ENCODE data around the gene ANXA11.

The ANXA11 gene

GRCh38 chr10:80144696-80145131 is 60.6 kb downstream of the ANXA11 start:
- Histone ChIP-seq H3K4me3 (ENCODE audit: low read length in 2 of 2) (no peak overlapping the region), H3K27ac (replicated peaks; ENCODE audit: low read length) (no peak overlapping the region), H4K8ac (ENCODE audit: low read depth, low read length) (no peak overlapping the region), H3K27me3 (ENCODE audit: control insufficient read depth in 3 of 3, insufficient read depth in 3 of 3, low read depth in 1 of 3, low read length in 3 of 3) (no peaks in the 10 kb centered on the region), H3K36me3 (replicated peaks in 1 of 2; ENCODE audit: control insufficient read depth in 2 of 2, insufficient read depth in 2 of 2, low read length in 2 of 2) (no peaks in the 10 kb centered on the region), H2BK5ac (ENCODE audit: low read length) (no peak overlapping the region), H2BK120ac (ENCODE audit: low read depth, low read length) (no peak overlapping the region), H3K4me1 (ENCODE audit: control insufficient read depth in 2 of 2, insufficient read depth in 1 of 2, low read depth in 1 of 2, low read length in 2 of 2) (peaks cover 0 to 7% of the 10 kb centered on the region in 2 donors), H2AK5ac (ENCODE audit: low read depth, low read length) (peak overlapping the region; percentile 84), H3K79me1 (ENCODE audit: low read depth, low read length) (no peaks in the 10 kb centered on the region), H2AFZ (ENCODE audit: low read length) (no peak overlapping the region), H3K9ac (ENCODE audit: low read depth, low read length, poor library complexity) (no peak overlapping the region), H4K91ac (ENCODE audit: low read depth, low read length, poor library complexity) (no peak overlapping the region), H3K4ac (ENCODE audit: low read length) (no peak overlapping the region), H3K18ac (ENCODE audit: low read length) (peak overlapping the region; percentile 44), H3K14ac (ENCODE audit: low read length) (peak overlapping the region; percentile 84), H3K9me3 (replicated peaks in 1 of 2; ENCODE audit: control insufficient read depth in 2 of 2, insufficient read depth in 1 of 2, low read depth in 1 of 2, low read length in 2 of 2) (no peaks in the 10 kb centered on the region), H3K4me2 (ENCODE audit: insufficient read depth, low read length, poor library complexity, severe bottlenecking) (no peak overlapping the region), H2BK12ac (ENCODE audit: low read length) (no peak overlapping the region), H3K23ac (ENCODE audit: low read depth, low read length, poor library complexity) (no peak overlapping the region), H2BK15ac (ENCODE audit: low read length) (peak overlapping the region; percentile 93)
- no CpG with 5 or more reads among the region's 12 CpGs for WGBS, 2 donors (ENCODE audit: extremely low coverage in 2 of 2, insufficient read length in 2 of 2, insufficient replicate concordance in 1 of 2)
- no peak for DNase-seq (ENCODE audit: low spot score)

- Histone ChIP-seq H3K4me2 (ENCODE audit: insufficient read depth, low read length, poor library complexity, severe bottlenecking) (no peak overlapping the region), H3K27ac (replicated peaks; ENCODE audit: low read length) (no peak overlapping the region), H3K9me3 (replicated peaks in 1 of 2; ENCODE audit: control insufficient read depth in 2 of 2, insufficient read depth in 1 of 2, low read depth in 1 of 2, low read length in 2 of 2) (no peaks in the 10 kb centered on the region), H4K91ac (ENCODE audit: low read depth, low read length, poor library complexity) (no peak overlapping the region), H2BK15ac (ENCODE audit: low read length) (peak overlapping the region; percentile 93), H2BK12ac (ENCODE audit: low read length) (no peak overlapping the region), H4K8ac (ENCODE audit: low read depth, low read length) (no peak overlapping the region), H2BK5ac (ENCODE audit: low read length) (no peak overlapping the region), H3K4me3 (ENCODE audit: low read length in 2 of 2) (no peak overlapping the region), H3K9ac (ENCODE audit: low read depth, low read length, poor library complexity) (peak overlapping the region; percentile 63), H2BK120ac (ENCODE audit: low read depth, low read length) (no peak overlapping the region), H2AK5ac (ENCODE audit: low read depth, low read length) (peak overlapping the region; percentile 84), H3K27me3 (ENCODE audit: control insufficient read depth in 3 of 3, insufficient read depth in 3 of 3, low read depth in 1 of 3, low read length in 3 of 3) (no peaks in the 10 kb centered on the region), H3K18ac (ENCODE audit: low read length) (peak overlapping the region; percentile 83), H2AFZ (ENCODE audit: low read length) (no peak overlapping the region), H3K79me1 (ENCODE audit: low read depth, low read length) (no peaks in the 10 kb centered on the region), H3K4me1 (ENCODE audit: control insufficient read depth in 2 of 2, insufficient read depth in 1 of 2, low read depth in 1 of 2, low read length in 2 of 2) (peaks cover 0 to 7% of the 10 kb centered on the region in 2 donors), H3K36me3 (replicated peaks in 1 of 2; ENCODE audit: control insufficient read depth in 2 of 2, insufficient read depth in 2 of 2, low read length in 2 of 2) (no peaks in the 10 kb centered on the region), H3K4ac (ENCODE audit: low read length) (no peak overlapping the region), H3K23ac (ENCODE audit: low read depth, low read length, poor library complexity) (no peak overlapping the region), H3K14ac (ENCODE audit: low read length) (peak overlapping the region; percentile 84)
- no CpG with 5 or more reads among the region's 28 CpGs for whole genome bisulfite sequencing, 2 donors (ENCODE audit: extremely low coverage in 2 of 2, insufficient read length in 2 of 2, insufficient replicate concordance in 1 of 2)
- DNase-seq (ENCODE audit: low spot score), result no peak
Measured at GRCh38 chr10:80144067-80144695, 61.2 kb downstream of the ANXA11 start.

GRCh38 chr10:80141696-80142460 is 63.5 kb downstream of the ANXA11 start:
- H3K4me1 ChIP-seq (ENCODE audit: control insufficient read depth in 2 of 2, insufficient read depth in 1 of 2, low read depth in 1 of 2, low read length in 2 of 2), result peaks cover 7 to 8% of the 10 kb centered on the region in 2 donors
- H2AK5ac ChIP-seq (ENCODE audit: low read depth, low read length), result no peak overlapping the region
- H3K4me3 ChIP-seq (ENCODE audit: low read length in 2 of 2), result peak overlapping the region in 1 of 2 donors; percentile 0
- no peak overlapping the region for H3K27ac ChIP-seq (replicated peaks; ENCODE audit: low read length)
- H2BK15ac ChIP-seq (ENCODE audit: low read length), result no peak overlapping the region
- peak overlapping the region; percentile 30 for H3K9ac ChIP-seq (ENCODE audit: low read depth, low read length, poor library complexity)
- no peaks in the 10 kb centered on the region for H3K27me3 ChIP-seq (ENCODE audit: control insufficient read depth in 3 of 3, insufficient read depth in 3 of 3, low read depth in 1 of 3, low read length in 3 of 3)
- no peaks in the 10 kb centered on the region for H3K36me3 ChIP-seq (replicated peaks in 1 of 2; ENCODE audit: control insufficient read depth in 2 of 2, insufficient read depth in 2 of 2, low read length in 2 of 2)
- H3K4me2 ChIP-seq (ENCODE audit: insufficient read depth, low read length, poor library complexity, severe bottlenecking), result no peak overlapping the region
- no peak overlapping the region for H2BK12ac ChIP-seq (ENCODE audit: low read length)
- no peak overlapping the region for H3K4ac ChIP-seq (ENCODE audit: low read length)
- H3K9me3 ChIP-seq (replicated peaks in 1 of 2; ENCODE audit: control insufficient read depth in 2 of 2, insufficient read depth in 1 of 2, low read depth in 1 of 2, low read length in 2 of 2), result no peaks in the 10 kb centered on the region
- H3K79me1 ChIP-seq (ENCODE audit: low read depth, low read length), result no peaks in the 10 kb centered on the region
- peak overlapping the region; percentile 1 for H3K14ac ChIP-seq (ENCODE audit: low read length)
- H4K91ac ChIP-seq (ENCODE audit: low read depth, low read length, poor library complexity), result no peak overlapping the region
- no peak overlapping the region for H2AFZ ChIP-seq (ENCODE audit: low read length)
- H2BK120ac ChIP-seq (ENCODE audit: low read depth, low read length), result no peak overlapping the region
- no peak overlapping the region for H2BK5ac ChIP-seq (ENCODE audit: low read length)
- H4K8ac ChIP-seq (ENCODE audit: low read depth, low read length), result no peak overlapping the region
- H3K23ac ChIP-seq (ENCODE audit: low read depth, low read length, poor library complexity), result no peak overlapping the region
- no peak for DNase-seq (ENCODE audit: low spot score)
- H3K18ac ChIP-seq (ENCODE audit: low read length), result no peak overlapping the region
- WGBS, 2 donors (ENCODE audit: extremely low coverage in 2 of 2, insufficient read length in 2 of 2, insufficient replicate concordance in 1 of 2), result no CpG with 5 or more reads among the region's 19 CpGs

GRCh38 chr10:80140251-80140650 is 65.1 kb downstream of the ANXA11 start:
- H3K4me3 ChIP-seq (ENCODE audit: low read length in 2 of 2), result no peak overlapping the region
- H3K36me3 ChIP-seq (replicated peaks in 1 of 2; ENCODE audit: control insufficient read depth in 2 of 2, insufficient read depth in 2 of 2, low read length in 2 of 2), result no peaks in the 10 kb centered on the region
- no peak overlapping the region for H2BK15ac ChIP-seq (ENCODE audit: low read length)
- H3K27me3 ChIP-seq (ENCODE audit: control insufficient read depth in 3 of 3, insufficient read depth in 3 of 3, low read depth in 1 of 3, low read length in 3 of 3), result no peaks in the 10 kb centered on the region
- no peak overlapping the region for H4K8ac ChIP-seq (ENCODE audit: low read depth, low read length)
- H3K4ac ChIP-seq (ENCODE audit: low read length), result no peak overlapping the region
- peaks cover 7 to 9% of the 10 kb centered on the region in 2 donors for H3K4me1 ChIP-seq (ENCODE audit: control insufficient read depth in 2 of 2, insufficient read depth in 1 of 2, low read depth in 1 of 2, low read length in 2 of 2)
- H3K27ac ChIP-seq (replicated peaks; ENCODE audit: low read length), result no peak overlapping the region
- H3K18ac ChIP-seq (ENCODE audit: low read length), result no peak overlapping the region
- no peak overlapping the region for H2AFZ ChIP-seq (ENCODE audit: low read length)
- DNase-seq (ENCODE audit: low spot score), result no peak
- no peak overlapping the region for H3K4me2 ChIP-seq (ENCODE audit: insufficient read depth, low read length, poor library complexity, severe bottlenecking)
- H3K14ac ChIP-seq (ENCODE audit: low read length), result no peak overlapping the region
- H3K79me1 ChIP-seq (ENCODE audit: low read depth, low read length), result no peaks in the 10 kb centered on the region
- no peak overlapping the region for H2BK12ac ChIP-seq (ENCODE audit: low read length)
- no CpG with 5 or more reads among the region's 7 CpGs for WGBS, 2 donors (ENCODE audit: extremely low coverage in 2 of 2, insufficient read length in 2 of 2, insufficient replicate concordance in 1 of 2)
- no peak overlapping the region for H3K9ac ChIP-seq (ENCODE audit: low read depth, low read length, poor library complexity)
- no peak overlapping the region for H2AK5ac ChIP-seq (ENCODE audit: low read depth, low read length)
- H2BK120ac ChIP-seq (ENCODE audit: low read depth, low read length), result no peak overlapping the region
- no peaks in the 10 kb centered on the region for H3K9me3 ChIP-seq (replicated peaks in 1 of 2; ENCODE audit: control insufficient read depth in 2 of 2, insufficient read depth in 1 of 2, low read depth in 1 of 2, low read length in 2 of 2)
- H3K23ac ChIP-seq (ENCODE audit: low read depth, low read length, poor library complexity), result no peak overlapping the region
- no peak overlapping the region for H4K91ac ChIP-seq (ENCODE audit: low read depth, low read length, poor library complexity)
- H2BK5ac ChIP-seq (ENCODE audit: low read length), result no peak overlapping the region

Measured in neuronal stem cell (in vitro differentiated cells).